Bone marrow (tissue), 2 donors: Measurements from ENCODE around the gene CNIH3.

Source experiments
- DNase-seq, 2 donors: peaks; one replicate each; lab custom pipeline; 2025; lab: John Stamatoyannopoulos, UW

Gene CNIH3

GRCh38 chr1:224777180-224777579, 161.1 kb downstream of the CNIH3 start:
- no peak for DNase-seq

GRCh38 chr1:224779536-224779935, 163.4 kb downstream of the CNIH3 start:
- no peak for DNase-seq

- DNase-seq: no peak
Measured at GRCh38 chr1:224780736-224781135, 164.6 kb downstream of the CNIH3 start.

- no peak for DNase-seq
Measured at GRCh38 chr1:224781800-224782199, 165.7 kb downstream of the CNIH3 start.

- no peak for DNase-seq
Measured at GRCh38 chr1:224782281-224783000, 166.3 kb downstream of the CNIH3 start.

GRCh38 chr1:224783006-224783651, 167.0 kb downstream of the CNIH3 start:
- no peak for DNase-seq

GRCh38 chr1:224784265-224785039, 168.3 kb downstream of the CNIH3 start:
- no peak for DNase-seq

DNA sequence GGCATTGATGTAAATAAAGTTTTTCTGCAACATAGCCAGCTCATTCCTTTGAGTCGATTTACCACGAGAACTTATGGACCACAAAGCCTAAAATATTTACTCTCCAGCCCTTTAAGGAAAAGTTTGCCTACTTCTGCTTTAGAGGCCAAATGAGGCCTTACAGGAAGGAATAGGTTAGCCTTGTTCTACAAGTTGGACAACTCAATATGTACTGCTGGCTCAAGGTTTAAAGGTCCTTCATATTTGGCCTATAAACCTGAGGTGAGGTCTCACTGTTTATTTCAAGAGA, 168.9 kb downstream of the CNIH3 start:
- DNase-seq: no peak

GRCh38 chr1:224785622-224786021, 169.5 kb downstream of the CNIH3 start:
- no peak for DNase-seq

DNA sequence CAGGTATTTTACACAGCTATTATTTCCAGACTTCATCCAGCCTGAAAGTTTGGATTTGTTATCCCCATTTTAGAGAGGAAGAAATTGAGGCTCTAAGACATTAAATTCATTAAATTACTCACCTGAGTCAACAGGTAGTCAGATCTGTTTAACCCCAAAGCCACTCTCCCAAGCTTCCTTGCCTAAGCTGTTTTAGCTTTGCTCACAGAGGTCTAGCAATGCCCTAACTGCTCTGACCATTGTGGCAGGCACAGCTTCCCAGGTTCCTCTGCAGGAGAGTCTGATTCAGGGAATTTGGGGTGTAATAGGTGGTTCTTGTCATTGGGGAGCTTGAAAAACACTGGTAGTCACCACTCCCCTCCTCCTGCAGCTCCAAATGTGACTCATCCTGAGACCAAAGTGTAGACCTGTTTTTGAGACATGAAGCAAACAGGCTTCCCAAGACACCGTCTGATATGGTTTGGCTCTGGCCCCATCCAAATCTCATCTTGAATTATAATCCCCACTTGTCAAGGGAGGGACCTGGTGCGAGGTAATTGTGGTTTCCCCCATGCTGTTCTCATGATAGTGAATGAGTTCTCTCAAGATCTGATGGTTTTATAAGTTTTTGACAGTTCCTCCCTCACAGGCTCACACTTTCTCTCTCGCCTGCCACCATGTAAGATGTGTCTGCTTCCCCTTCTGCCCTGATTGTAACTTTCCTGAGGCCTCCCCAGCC, 170.6 kb downstream of the CNIH3 start:
- DNase-seq: no peak

DNA sequence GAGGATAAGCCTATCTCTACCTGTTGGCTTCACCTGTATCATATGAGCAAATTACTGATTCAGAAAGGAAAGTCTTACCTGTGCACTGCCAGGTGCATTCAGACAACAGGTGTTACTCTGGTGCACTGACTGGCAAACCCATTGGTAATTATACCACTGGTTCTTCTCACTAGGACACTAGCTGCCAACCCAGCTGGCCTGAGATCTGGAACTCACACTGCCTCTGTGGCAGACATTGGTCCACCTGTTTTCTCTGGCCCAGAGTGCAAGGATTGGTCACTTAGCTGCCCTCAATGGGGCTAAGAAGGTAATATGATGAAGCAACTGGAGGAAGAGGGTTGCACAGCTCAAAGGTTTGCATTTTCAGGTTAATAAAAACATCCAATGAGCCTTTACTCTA, 173.2 kb downstream of the CNIH3 start:
- DNase-seq: no peak
